SU-DHL-6 (cell line): ENCODE measurements around the gene ADCY10.

Experiments used
- EZH2phosphoT487 ChIP-seq: fragments of 200-600 bp; sonication (generic), shearing (Covaris generic); conservative IDR thresholded peaks from 2 replicates; pipeline ENCODE4 v1.6.1; 2018; ENCODE audit warnings: mild to moderate bottlenecking, antibody characterized with exemption, low read length, moderate library complexity, mixed read lengths
- TF ChIP-seq, protein P1 (sequence below): fragments of 200-600 bp; sonication (generic); IDR thresholded peaks from one replicate; pipeline ENCODE4 v1.5.1; 2017; ENCODE audit warnings: antibody characterized with exemption, mild to moderate bottlenecking, low read length, moderate library complexity; ENCODE audit not compliant: insufficient read depth, poor library complexity, severe bottlenecking

DNA sequence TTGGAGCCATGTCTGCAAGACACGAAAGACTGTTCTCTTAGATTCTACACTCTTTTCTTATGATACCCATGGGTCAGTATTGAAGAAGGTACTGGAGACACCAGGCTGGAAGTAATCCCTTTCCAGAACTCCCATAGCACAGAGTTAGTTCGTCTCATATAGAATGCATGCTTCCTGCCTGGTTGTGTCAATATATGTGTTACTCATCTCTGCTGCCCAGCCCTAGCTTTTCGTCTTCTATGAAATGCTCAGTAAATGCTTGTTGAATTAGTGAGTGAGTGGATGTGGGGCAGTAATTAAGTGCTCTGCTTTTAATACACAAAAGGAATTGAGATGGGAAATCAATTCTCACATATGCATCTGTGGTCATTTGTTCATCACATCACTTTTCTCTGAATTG, 32.1 kb downstream of the ADCY10 start:
- TF ChIP-seq, protein P1, sequence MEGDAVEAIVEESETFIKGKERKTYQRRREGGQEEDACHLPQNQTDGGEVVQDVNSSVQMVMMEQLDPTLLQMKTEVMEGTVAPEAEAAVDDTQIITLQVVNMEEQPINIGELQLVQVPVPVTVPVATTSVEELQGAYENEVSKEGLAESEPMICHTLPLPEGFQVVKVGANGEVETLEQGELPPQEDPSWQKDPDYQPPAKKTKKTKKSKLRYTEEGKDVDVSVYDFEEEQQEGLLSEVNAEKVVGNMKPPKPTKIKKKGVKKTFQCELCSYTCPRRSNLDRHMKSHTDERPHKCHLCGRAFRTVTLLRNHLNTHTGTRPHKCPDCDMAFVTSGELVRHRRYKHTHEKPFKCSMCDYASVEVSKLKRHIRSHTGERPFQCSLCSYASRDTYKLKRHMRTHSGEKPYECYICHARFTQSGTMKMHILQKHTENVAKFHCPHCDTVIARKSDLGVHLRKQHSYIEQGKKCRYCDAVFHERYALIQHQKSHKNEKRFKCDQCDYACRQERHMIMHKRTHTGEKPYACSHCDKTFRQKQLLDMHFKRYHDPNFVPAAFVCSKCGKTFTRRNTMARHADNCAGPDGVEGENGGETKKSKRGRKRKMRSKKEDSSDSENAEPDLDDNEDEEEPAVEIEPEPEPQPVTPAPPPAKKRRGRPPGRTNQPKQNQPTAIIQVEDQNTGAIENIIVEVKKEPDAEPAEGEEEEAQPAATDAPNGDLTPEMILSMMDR = no peak
- TF ChIP-seq EZH2phosphoT487 = no peak
